T47D (cell line): ENCODE results near the gene TMUB2.

Source experiments
- DNase-seq, 2 experiments: peaks; one replicate each; pipeline versions ENCODE4 v3.0.0 to v3.0.0-alpha.2; 2011 to 2012; ENCODE audit warnings: low read depth in 1 of 2, low spot score in 1 of 2
- JUND ChIP-seq: IDR thresholded peaks from 2 replicates; pipeline ENCODE4 v1.6.1; 2012; ENCODE audit warnings: low read depth
- in situ Hi-C: cut with HindIII; loops from 2 replicates; pipeline ENCODE4 v1.10.0; 2016; ENCODE audit warnings: low sequenced_read_pairs, low pct_unique_long_range_greater_than_20kb

TMUB2 gene

DNA sequence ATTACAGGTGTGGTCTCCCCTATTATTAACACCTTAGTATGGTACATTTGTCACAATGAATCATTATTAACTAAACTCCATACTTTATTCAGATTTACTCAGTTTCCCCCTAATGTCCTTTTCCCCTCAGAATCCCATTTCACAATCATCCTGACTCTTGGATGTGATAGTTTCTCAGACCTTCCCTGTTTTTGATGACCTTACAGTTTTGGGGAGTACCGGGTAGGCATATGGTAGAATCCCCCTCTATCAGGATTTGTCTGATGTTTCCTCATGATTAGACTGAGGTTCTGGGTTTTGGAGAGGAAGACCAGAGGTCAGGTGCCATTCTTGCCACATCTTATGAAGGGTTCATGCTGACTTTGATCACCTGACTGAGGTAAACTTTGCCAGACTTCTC is 22.3 kb upstream of the TMUB2 start:
- DNase-seq: no peak
- in situ Hi-C loops: no loop called here
- TF ChIP-seq JUND: no peak

DNA sequence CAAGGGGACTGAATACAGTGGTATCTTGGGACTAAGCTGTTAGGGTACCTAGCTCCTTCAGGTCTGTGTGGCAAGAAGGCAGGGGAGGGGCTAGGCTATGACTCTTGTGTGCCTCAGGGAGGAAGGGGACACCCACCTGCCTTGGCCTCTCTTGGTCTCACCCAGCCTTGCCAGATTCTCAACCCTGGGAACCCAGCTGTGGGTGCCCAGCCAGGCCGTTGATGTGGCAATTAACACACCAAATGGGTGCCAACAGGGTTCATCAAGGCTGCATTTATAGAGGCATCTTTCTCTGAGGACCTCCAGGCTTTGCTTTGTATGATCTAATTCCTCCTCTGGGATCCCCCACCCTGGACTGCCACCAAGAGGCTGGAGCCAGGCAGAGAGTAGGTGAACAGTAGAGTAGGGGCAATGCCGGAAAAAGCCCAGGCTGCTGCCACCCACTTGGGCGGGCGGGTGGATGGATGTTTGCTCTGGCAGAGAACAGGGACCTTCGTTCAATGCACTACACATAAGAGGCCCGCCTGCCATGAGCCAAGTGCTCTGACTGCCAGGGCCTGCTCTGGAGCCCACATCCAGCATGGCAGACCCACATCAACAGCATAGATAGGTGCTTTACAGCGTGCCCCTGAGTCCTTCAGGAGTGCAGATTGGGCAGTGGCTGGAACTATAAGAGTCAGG is 19.5 kb upstream of the TMUB2 start:
- no peak for TF ChIP-seq JUND
- no peak for DNase-seq
- in situ Hi-C loops: no loop called here

DNA sequence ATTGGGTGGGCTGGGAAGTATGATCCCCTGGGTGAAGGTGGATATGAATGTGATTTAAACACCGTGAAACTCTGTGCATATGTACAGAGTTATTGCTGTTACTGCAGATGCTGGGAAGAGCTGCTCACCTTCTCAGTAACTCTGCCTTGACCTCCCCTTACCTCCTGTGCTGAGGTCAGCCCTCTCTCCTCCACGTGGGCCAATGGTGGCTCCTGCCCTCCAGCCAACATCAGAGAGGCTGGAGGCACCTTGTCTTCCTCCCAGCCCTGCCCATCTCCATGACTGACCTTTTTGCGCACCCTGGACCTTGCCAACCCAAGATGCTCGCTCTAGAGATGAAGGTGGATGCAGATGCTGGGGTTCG is 16.7 kb upstream of the TMUB2 start:
- in situ Hi-C loops: no loop called here
- TF ChIP-seq JUND: no peak
- no peak for DNase-seq

DNA sequence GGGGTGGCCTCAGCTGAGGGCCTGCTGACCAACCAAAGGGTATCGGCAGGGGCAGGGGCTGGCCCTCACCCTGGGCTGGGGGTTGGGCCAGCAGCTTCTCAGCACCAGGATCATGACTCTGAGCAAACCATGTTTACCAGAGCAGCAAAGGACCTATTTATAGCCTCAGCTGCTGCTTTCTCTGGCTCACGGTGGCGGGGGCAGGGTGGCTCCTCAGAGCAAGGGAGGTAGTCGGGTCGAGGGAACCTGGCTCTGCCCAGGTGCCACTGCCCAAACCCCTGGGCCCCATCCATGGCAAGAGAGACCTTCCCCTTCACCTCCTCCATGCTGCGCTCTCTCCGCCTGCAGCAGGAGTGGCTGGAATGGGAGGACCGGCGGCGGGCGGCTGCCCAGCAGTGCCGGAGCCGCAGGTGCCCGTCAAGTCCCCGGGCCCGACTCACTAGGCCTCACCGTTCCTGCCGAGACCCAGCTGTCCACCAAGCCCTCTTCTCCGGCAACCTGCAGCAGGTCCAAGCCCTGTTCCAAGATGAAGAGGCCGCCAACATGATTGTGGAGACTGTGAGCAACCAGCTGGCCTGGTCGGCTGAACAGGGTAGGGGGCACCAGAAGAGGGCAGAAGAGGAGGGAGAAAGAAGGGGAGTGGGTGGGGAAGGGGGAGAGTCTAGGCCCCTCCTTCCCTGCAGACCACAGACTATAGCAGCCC is 16.1 kb upstream of the TMUB2 start, which contains the start of gene ASB16:
Gene ASB16, plus strand, starts transcription at position 206 of the 703 bp plus-strand sequence. Its CDS starts 86 bp downstream, at position 292.
- TF ChIP-seq JUND: no peak
- in situ Hi-C loops: no loop called here
- no peak for DNase-seq

DNA sequence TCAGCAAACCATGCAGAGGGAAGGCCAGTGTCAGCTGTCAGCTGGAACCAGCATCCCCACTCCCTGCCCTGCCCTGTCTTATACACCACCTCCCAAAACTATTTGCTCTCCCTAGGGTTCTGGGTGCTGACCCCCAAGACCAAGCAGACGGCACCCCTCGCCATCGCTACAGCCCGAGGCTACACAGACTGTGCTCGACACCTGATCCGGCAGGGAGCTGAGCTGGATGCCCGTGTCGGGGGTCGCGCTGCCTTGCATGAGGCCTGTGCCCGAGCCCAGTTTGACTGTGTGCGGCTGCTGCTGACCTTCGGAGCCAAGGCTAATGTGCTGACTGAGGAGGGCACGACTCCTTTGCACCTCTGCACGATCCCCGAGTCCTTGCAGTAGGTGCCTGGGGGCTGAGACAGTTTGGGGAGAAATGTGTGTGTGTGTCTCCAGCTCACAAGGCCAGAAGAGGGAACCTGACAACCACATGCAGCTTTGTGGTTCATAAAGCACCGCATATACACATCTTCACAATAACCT is 14.8 kb upstream of the TMUB2 start:
- no peak for DNase-seq
- in situ Hi-C loops: no loop called here
- TF ChIP-seq JUND: no peak

DNA sequence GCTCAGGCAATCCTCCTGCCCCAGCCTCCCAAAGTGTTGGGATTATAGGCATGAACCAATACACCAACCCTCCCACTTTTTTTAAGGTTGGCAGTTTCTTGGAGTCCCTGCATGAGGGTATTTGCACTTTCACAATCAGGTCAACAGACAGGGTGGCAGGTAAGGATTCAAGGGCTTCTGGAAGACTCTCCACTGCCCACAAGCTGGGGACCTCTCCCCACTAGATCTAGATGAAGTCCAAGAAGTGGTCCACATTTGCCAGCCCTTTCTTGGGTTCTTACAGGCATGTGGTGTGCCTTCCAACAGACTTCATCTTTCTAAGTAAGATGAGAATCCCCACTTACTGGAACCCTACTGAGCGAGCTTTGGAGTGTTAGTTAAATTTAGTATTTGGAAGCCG is 12.3 kb upstream of the TMUB2 start:
- no peak for TF ChIP-seq JUND
- in situ Hi-C loops: no loop called here
- no peak for DNase-seq

DNA sequence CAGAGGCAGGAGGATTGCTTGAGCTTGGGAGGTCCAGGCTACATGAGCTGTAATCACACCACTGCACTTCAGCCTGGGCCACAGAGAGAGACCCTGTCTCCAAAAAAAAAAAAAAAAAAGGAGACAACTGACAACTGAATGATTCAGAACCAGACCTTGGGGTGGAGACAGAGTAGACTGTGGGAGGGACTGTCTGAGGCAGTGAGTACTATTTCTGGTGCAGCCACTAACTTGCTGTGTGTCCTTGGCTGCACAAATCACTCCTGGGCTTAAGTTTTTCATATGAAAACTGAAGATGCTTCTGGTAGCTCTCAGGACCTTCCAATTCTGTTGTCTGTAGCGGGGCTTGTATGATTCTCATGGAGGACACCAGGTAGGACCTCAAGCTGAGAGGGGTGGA is 10.5 kb upstream of the TMUB2 start:
- in situ Hi-C loops: no loop called here
- TF ChIP-seq JUND: no peak
- no peak for DNase-seq

DNA sequence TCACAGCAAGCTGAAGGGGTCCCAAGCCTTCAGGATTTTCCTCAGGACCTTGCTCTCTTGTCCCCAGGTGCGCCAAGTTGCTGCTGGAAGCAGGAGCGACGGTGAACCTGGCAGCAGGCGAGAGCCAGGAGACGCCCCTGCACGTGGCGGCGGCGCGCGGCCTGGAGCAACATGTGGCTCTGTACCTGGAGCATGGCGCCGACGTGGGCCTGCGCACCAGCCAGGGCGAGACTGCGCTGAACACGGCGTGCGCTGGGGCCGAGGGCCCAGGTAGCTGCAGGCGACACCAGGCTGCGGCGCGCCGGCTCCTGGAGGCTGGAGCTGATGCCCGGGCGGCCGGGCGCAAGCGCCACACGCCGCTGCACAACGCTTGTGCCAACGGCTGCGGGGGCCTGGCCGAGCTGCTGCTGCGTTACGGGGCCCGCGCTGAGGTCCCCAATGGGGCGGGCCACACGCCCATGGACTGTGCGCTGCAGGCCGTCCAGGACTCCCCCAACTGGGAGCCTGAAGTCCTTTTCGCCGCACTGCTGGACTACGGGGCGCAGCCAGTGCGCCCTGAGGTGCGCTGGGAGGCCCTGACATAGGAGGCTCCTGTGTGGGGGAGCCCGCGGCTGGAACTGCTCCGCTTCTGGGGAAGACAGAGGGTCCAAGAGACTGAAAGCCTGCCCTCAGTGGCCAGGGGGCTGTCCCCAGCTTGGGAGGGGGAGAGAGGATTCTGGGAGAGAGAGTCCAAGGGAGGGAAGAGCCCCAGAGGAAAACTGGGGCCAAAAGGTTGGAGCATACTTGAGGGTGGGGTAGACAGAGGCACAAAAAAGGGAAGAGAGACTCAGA is 9.9 kb upstream of the TMUB2 start:
- in situ Hi-C loops: no loop called here
- no peak for DNase-seq
- TF ChIP-seq JUND: no peak

DNA sequence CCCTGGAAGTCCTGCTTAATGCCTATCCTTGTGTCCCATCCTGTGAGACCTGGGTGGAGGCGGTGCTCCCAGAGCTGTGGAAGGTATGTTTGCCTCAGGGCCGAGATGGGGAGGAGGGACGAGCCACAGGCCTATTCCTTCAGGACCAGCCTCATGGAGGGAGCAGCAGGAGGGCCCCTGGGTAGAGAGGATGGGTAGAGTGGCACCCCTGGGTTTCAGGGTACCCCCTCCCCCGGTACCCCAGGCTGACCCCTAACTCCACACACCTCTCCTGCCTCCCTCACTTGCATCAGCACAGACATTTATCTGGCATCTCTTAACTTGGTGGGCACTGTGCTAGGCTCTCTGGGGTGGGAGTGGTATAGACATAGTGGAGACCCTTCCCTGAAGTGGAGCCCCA is 9.1 kb upstream of the TMUB2 start:
- no peak for TF ChIP-seq JUND
- in situ Hi-C loops: no loop called here
- DNase-seq: no peak

DNA sequence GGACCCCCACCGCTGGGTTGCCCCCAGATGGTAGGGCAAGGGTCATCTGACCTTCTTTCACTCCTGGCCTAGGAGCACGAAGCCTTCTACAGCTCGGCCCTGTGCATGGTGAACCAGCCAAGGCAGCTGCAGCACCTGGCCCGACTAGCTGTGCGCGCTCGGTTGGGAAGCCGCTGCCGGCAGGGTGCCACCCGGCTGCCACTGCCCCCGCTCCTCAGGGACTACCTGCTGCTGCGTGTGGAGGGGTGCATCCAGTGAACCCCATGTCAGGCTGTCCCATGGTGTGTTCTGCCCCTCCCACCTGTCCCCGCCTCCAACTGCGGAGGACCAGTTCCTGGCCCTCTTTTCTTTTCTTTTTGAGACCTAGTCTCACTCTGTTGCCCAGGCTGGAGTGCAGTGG is 8.6 kb upstream of the TMUB2 start:
- in situ Hi-C loops: no loop called here
- no peak for DNase-seq
- TF ChIP-seq JUND: no peak

DNA sequence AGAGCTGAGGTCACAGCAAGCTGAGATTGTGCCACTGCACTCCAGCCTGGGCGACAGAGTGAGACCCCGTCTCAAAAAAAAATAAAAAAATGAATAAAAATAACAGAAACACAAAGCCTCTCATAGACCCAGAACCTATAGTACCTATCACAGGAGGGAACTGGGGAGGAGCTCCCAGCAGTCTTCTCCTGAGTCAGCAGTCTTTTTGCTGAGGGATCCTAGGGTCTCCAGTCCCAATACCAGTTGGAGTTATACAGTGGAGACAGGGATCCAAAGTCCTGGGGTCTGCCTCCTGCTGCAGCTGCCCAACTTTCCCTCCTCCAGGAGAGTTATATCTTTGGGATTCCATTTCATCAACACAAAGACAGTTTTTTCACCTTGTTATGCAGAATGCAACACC is 3.7 kb upstream of the TMUB2 start:
- in situ Hi-C loops: no loop called here
- TF ChIP-seq JUND: no peak
- no peak for DNase-seq

DNA sequence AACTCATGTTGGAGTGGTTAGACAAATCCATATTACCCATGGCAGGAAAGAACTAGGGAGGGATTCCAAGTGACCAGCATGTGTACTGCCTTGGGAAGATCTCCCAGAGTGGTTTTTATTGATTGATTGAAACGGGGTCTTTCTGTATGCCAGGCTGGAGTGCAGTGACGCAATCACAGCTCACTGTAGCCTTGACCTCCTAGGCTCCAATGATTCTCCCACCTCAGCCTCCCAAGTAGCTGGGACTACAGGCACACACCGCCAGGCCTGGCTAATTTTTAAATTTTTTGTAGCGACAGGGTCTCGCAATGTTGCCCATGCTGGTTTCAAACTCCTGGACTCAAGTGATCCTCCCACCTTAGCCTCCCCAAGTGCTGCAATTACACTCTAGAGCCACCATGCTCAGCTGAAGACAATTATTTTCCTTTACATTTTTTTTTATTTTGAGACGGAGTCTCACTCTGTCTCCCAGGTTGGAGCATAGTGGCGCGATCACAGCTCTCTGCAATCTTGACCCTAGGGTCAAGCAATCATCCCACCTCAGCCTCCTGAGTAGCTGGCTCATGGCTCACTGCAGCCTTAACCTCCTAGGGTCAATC is 2.5 kb upstream of the TMUB2 start:
- no peak for DNase-seq
- in situ Hi-C loops: no loop called here
- TF ChIP-seq JUND: no peak
